ENCODE measurements around the gene WAPL. TPM values are rescaled to one million over a fixed set of nuclear protein-coding genes. Genes with fewer than 3 reads are reported as not detected.
"Not testable (repeated sequence)": the region's sequence is repeated elsewhere in the genome, so short reads cannot be mapped to it uniquely, and the experiment has no call there.

The WAPL gene
- total RNA-seq, 1 experiment from 2014 or later: 24.5 TPM

DNA sequence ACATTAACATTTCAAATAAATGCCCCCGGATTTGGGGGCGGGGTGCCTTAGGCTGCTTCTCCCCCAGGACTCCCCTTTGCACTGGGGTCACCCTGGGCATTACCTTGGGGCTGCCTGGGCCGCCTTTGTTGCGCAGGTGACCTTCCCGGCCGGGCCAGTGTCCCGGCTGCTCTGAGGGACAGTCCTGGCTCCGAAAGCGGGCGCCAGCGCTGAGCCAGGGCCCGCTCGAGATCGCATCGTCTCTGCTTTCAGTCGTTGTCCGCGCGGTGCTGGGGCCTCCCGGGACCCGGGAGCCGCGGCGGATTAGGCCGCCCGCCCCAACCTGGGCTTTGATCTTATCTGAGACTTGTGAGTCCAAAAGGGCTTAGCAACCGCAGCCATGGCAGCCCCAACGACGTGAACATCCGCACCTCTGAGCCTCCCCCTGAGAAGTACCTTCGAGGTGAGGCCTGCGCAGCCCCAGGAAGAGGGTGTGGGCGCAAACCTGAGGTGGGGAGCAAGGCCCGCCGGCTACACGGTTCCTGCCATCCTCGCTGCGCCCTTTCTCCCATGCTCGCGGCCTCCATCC lies 14.8 kb upstream of the WAPL start:
- no peak overlapping the region for H3K9ac ChIP-seq (ENCODE audit: low read length)
- no peaks in the 10 kb centered on the region for H3K9me2 ChIP-seq (replicated peaks; ENCODE audit: low read length)
- no peaks in the 10 kb centered on the region for H3F3A ChIP-seq (ENCODE audit: low read length, unreplicated experiment)
- no peaks in the 10 kb centered on the region for H3K4me1 ChIP-seq (ENCODE audit: insufficient read depth, low read length)
- POLR2A ChIA-PET (ENCODE audit: unreplicated experiment): no interaction called here
- ATAC-seq (no peak), DNase-seq (no peak)
- no TSS peak for BruUV-seq (replicated peaks)
- peak overlapping the region; percentile 89; the same call in 1 of the 2 replicates for H3K4me2 ChIP-seq (ENCODE audit: low read length)
- no peaks in the 10 kb centered on the region for H3K36me3 ChIP-seq (ENCODE audit: low read depth, low read length)
- H3K79me2 ChIP-seq (ENCODE audit: low read length): no peaks in the 10 kb centered on the region
- H3K9me3 ChIP-seq (ENCODE audit: low read length): no peaks in the 10 kb centered on the region
- CTCF ChIA-PET: no interaction called here
- TF ChIP-seq, protein P1, sequence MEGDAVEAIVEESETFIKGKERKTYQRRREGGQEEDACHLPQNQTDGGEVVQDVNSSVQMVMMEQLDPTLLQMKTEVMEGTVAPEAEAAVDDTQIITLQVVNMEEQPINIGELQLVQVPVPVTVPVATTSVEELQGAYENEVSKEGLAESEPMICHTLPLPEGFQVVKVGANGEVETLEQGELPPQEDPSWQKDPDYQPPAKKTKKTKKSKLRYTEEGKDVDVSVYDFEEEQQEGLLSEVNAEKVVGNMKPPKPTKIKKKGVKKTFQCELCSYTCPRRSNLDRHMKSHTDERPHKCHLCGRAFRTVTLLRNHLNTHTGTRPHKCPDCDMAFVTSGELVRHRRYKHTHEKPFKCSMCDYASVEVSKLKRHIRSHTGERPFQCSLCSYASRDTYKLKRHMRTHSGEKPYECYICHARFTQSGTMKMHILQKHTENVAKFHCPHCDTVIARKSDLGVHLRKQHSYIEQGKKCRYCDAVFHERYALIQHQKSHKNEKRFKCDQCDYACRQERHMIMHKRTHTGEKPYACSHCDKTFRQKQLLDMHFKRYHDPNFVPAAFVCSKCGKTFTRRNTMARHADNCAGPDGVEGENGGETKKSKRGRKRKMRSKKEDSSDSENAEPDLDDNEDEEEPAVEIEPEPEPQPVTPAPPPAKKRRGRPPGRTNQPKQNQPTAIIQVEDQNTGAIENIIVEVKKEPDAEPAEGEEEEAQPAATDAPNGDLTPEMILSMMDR (conservative IDR thresholded peaks at IDR 0.05; ENCODE audit: low read depth, low read length): no peak
- TF ChIP-seq EZH2phosphoT487 (IDR thresholded peaks at IDR 0.05; ENCODE audit: borderline replicate concordance, low read length) (no peak), EZH2 (IDR thresholded peaks at IDR 0.05; ENCODE audit: low read length, unreplicated experiment) (no peak)
- H3K27me3 ChIP-seq (ENCODE audit: low read length): no peaks in the 10 kb centered on the region
- H3K27ac ChIP-seq (ENCODE audit: low read length): no peak overlapping the region
- intact Hi-C loops (cut with micrococcal nuclease): no loop called here
- H4K20me1 ChIP-seq (ENCODE audit: low read length): no peaks in the 10 kb centered on the region
- no peak overlapping the region for H3K4me3 ChIP-seq (ENCODE audit: low read length)
- H2AFZ ChIP-seq (ENCODE audit: low read length): no peak overlapping the region

DNA sequence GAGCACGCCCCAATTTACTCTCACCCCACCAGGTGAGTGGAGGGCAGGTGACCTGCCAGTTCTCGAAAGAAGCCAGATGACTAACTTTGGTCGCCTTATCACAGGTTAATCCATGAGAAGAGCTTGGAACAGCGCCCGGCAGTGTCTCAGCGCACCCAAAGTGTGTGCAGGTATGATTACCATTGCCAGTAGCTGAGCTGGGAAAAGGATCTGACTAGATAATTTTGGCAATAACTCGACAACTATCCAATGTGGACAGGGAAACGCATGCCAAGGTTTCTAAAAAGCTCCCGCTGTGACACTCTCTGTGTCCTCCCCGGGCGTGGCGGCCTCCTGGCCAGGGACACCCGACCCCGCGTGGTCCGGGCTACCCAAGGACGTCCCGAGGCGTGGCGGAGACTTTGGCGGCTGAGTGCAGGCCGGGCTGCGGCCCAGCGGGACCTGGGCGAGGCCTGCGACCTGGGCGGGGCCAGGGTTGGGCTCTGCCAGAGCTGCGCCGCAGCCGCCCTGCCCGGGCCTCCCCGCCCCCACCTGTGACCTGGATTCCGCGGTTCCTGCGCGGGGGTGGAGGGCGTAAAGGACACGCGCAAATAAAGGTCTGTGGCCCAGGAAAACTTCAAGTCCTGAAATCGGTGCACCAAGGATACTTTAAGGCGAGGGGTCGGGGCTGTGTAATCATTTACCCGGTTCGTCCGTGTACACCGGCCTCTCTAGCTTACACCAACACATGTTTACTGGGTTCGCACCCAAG lies 13.7 kb upstream of the WAPL start:
- Histone ChIP-seq H3F3A (ENCODE audit: low read length, unreplicated experiment) (no peaks in the 10 kb centered on the region), H3K4me3 (ENCODE audit: low read length) (peak overlapping the region; percentile 72), H4K20me1 (ENCODE audit: low read length) (no peaks in the 10 kb centered on the region), H3K9me2 (replicated peaks; ENCODE audit: low read length) (no peaks in the 10 kb centered on the region), H3K27me3 (ENCODE audit: low read length) (no peaks in the 10 kb centered on the region), H3K27ac (ENCODE audit: low read length) (peak overlapping the region; percentile 25; the same call in 1 of the 2 replicates), H3K9ac (ENCODE audit: low read length) (peak overlapping the region; percentile 62), H3K36me3 (ENCODE audit: low read depth, low read length) (no peaks in the 10 kb centered on the region), H3K79me2 (ENCODE audit: low read length) (no peaks in the 10 kb centered on the region), H3K4me2 (ENCODE audit: low read length) (peak overlapping the region; percentile 89), H3K4me1 (ENCODE audit: insufficient read depth, low read length) (no peaks in the 10 kb centered on the region), H2AFZ (ENCODE audit: low read length) (peak overlapping the region; percentile 92), H3K9me3 (ENCODE audit: low read length) (no peaks in the 10 kb centered on the region)
- CTCF ChIA-PET: no interaction called here
- intact Hi-C loops (cut with micrococcal nuclease): no loop called here
- BruUV-seq (replicated peaks): no TSS peak
- ATAC-seq (peak; percentile 100), DNase-seq (peak; percentile 68)
- POLR2A ChIA-PET (ENCODE audit: unreplicated experiment): interaction anchor here (0.6 kb wide), 1 partner anchor 19 kb away, joined by 3 read pairs; no protein-coding TSS in a partner anchor
- TF ChIP-seq EZH2phosphoT487 (IDR thresholded peaks at IDR 0.05; ENCODE audit: borderline replicate concordance, low read length) (no peak), EZH2 (IDR thresholded peaks at IDR 0.05; ENCODE audit: low read length, unreplicated experiment) (no peak)
- TF ChIP-seq, protein P1 (conservative IDR thresholded peaks at IDR 0.05; ENCODE audit: low read depth, low read length): no peak

DNA sequence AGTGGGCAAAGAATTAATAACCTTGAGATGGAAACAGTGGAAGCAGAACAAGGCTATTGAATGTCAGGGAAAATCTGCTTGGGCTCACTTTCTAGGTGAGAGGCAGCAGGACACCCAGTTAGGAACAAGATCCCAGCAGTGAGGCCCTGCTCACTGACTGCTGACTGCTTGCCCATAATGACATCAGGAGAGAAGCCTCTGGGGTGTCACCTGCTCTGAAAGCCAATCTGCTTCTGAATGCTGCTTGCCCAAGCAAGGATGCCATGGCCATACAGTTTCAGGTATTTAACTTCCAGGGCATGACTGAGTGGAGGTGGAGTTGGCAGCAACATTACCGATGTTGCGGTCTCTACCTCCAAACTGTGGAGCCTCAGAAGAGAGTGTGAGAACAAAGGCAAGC lies 11.7 kb upstream of the WAPL start:
- POLR2A ChIA-PET (ENCODE audit: unreplicated experiment): no interaction called here
- CTCF ChIA-PET: no interaction called here
- intact Hi-C loops (cut with micrococcal nuclease): no loop called here

DNA sequence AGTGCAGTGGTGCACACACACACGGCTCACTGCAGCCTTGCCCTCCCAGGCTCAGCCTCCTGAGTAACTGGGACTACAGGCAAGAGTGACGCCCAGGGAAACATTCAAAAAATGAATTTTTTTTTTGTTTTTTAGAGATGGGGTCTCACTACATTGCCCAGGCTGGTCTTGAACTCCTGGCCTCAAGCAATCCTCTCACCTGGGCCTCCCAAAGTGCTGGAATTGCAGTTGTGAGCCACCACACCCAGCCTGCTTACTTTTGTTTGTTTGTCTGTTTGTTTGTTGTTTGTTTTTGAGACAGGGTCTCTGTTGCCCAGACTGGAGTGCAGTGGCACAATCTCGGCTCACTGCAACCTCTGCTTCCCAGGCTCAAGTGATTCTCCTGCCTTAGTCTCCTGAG lies 7.1 kb upstream of the WAPL start:
- CTCF ChIA-PET; ATAC-seq; H3K27ac ChIP-seq (ENCODE audit: low read length); H3K4me2 ChIP-seq (ENCODE audit: low read length); DNase-seq; H3K4me3 ChIP-seq (ENCODE audit: low read length); H4K20me1 ChIP-seq (ENCODE audit: low read length); H3K4me1 ChIP-seq (ENCODE audit: insufficient read depth, low read length); H2AFZ ChIP-seq (ENCODE audit: low read length); H3F3A ChIP-seq (ENCODE audit: low read length, unreplicated experiment); H3K9ac ChIP-seq (ENCODE audit: low read length); POLR2A ChIA-PET (ENCODE audit: unreplicated experiment); intact Hi-C loops (cut with micrococcal nuclease); H3K9me3 ChIP-seq (ENCODE audit: low read length); H3K27me3 ChIP-seq (ENCODE audit: low read length); H3K9me2 ChIP-seq (replicated peaks; ENCODE audit: low read length); H3K36me3 ChIP-seq (ENCODE audit: low read depth, low read length); BruUV-seq (replicated peaks): not testable (repeated sequence)
- peaks cover 12% of the 10 kb centered on the region for H3K79me2 ChIP-seq (ENCODE audit: low read length)

More for the DNA sequence above, 11.7 kb upstream of the WAPL start:
- Histone ChIP-seq H3K79me2 (ENCODE audit: low read length) (no peaks in the 10 kb centered on the region), H3K4me1 (ENCODE audit: insufficient read depth, low read length) (no peaks in the 10 kb centered on the region), H3K9me2 (replicated peaks; ENCODE audit: low read length) (no peaks in the 10 kb centered on the region), H3K9ac (ENCODE audit: low read length) (no peak overlapping the region), H4K20me1 (ENCODE audit: low read length) (no peaks in the 10 kb centered on the region), H3K9me3 (ENCODE audit: low read length) (no peaks in the 10 kb centered on the region), H3K4me3 (ENCODE audit: low read length) (no peak overlapping the region), H3K27ac (ENCODE audit: low read length) (no peak overlapping the region), H3K4me2 (ENCODE audit: low read length) (no peak overlapping the region), H2AFZ (ENCODE audit: low read length) (no peak overlapping the region), H3F3A (ENCODE audit: low read length, unreplicated experiment) (no peaks in the 10 kb centered on the region), H3K27me3 (ENCODE audit: low read length) (no peaks in the 10 kb centered on the region), H3K36me3 (ENCODE audit: low read depth, low read length) (no peaks in the 10 kb centered on the region)
- no peak for ATAC-seq
- DNase-seq: no peak
- TF ChIP-seq EZH2 (IDR thresholded peaks at IDR 0.05; ENCODE audit: low read length, unreplicated experiment): no peak
- no TSS peak for BruUV-seq (replicated peaks)

Data from PC-3 (cell line).